K562 (cell line): ENCODE measurements around the gene DESI2. TPM values are rescaled to one million over a fixed set of nuclear protein-coding genes. Genes with fewer than 3 reads are reported as not detected.

Experiments used
- ATAC-seq: fragments of 200-7000 bp; cut with Tn5 transposase; 3 replicates; pipeline ENCODE4 v1.9.1; 2020; ENCODE audit warnings: moderate library complexity
- Bru-seq: library from RNA; stranded (reverse); fragments of 400-500 nt; gene quantifications from one replicate; lab custom pipeline; 2021; lab: Mats Ljungman, UMichigan
- BruChase-seq, 2 experiments: library from RNA; stranded (reverse); fragments of 400-500 nt; gene quantifications; one replicate each; lab custom pipeline; 2021; lab: Mats Ljungman, UMichigan
- BruUV-seq: library from RNA; stranded (reverse); fragments of 400-500 nt; replicated peaks from 2 replicates; lab custom pipeline; 2021; lab: Mats Ljungman, UMichigan
- CTCF ChIA-PET: fragments of 300-600 bp; formaldehyde crosslinking; extraction: SDS; loops from one replicate; lab custom pipeline; 2021; ENCODE audit warnings: low intra/inter-chr PET ratio; lab: Yijun Ruan, JAX
- POLR2A ChIA-PET: fragments of 300-600, 350-650 bp; sonication (Branson Sonifier 250); formaldehyde crosslinking; extraction: SDS; loops from one replicate; lab custom pipeline; 2021; ENCODE audit warnings: antibody characterized with exemption, inconsistent platforms; lab: Yijun Ruan, JAX
- DNase-seq, 4 experiments: peaks; one replicate each; pipeline versions ENCODE4 v3.0.0 to v3.0.0-alpha.2; 2011 to 2018; ENCODE audit warnings: low spot score in 3 of 4, mixed read lengths in 3 of 4; ENCODE audit errors: extremely low read depth in 1 of 4
- FAIRE-seq: peaks from 2 replicates; lab custom pipeline; 2011; peaks lifted over from hg19 to GRCh38; lab: Jason Lieb, UNC
- H2AFZ ChIP-seq: 2 replicates; pipeline ENCODE4 v1.6.0; 2011; ENCODE audit warnings: low read depth, low read length, control low read depth, inconsistent platforms
- H3K27ac ChIP-seq: fragments of 200-600 bp; 3 replicates; pipeline ENCODE4 v1.8.0; 2011; ENCODE audit warnings: low read depth, mild to moderate bottlenecking, control low read depth, inconsistent platforms, low read length, moderate library complexity, mixed read lengths; ENCODE audit errors: extremely low read depth
- H3K27me3 ChIP-seq, 2 experiments: fragments of 300-600 bp in 1 of 2; 2 replicates in 1 of 2; 3 replicates in 1 of 2; pipeline versions ENCODE4 v1.6.0 to v1.8.0; 2011; ENCODE audit warnings: inconsistent platforms in 2 of 2, low read length in 2 of 2, mild to moderate bottlenecking in 1 of 2, mixed read lengths in 1 of 2, moderate library complexity in 1 of 2; ENCODE audit not compliant: control insufficient read depth in 2 of 2, insufficient read depth in 2 of 2
- H3K36me3 ChIP-seq: fragments of 300-600 bp; 3 replicates; pipeline ENCODE4 v1.8.0; 2011; ENCODE audit warnings: mild to moderate bottlenecking, low read length, inconsistent platforms; ENCODE audit not compliant: control insufficient read depth, insufficient read depth
- H3K4me1 ChIP-seq, 2 experiments: fragments of 200-600 bp in 1 of 2; replicated peaks in 1 of 2; 2 replicates in 1 of 2; 3 replicates in 1 of 2; pipeline versions ENCODE4 v1.5.1 to v1.8.0; 2011; ENCODE audit warnings: inconsistent platforms in 2 of 2, low read length in 2 of 2, mild to moderate bottlenecking in 1 of 2, mixed read lengths in 1 of 2, moderate library complexity in 1 of 2; ENCODE audit not compliant: control insufficient read depth in 2 of 2, insufficient read depth in 2 of 2
- H3K4me2 ChIP-seq: 2 replicates; pipeline ENCODE4 v1.6.1; 2011; ENCODE audit warnings: low read length, control low read depth, inconsistent platforms, mixed read lengths; ENCODE audit not compliant: insufficient read depth
- H3K4me3 ChIP-seq: fragments of 200-600 bp; sonication (generic), shearing (Covaris generic); 2 replicates; pipeline ENCODE4 v1.5.1; 2016; ENCODE audit warnings: control low read depth, inconsistent platforms
- H3K79me2 ChIP-seq: fragments of 200-600 bp; 3 replicates; pipeline ENCODE4 v1.8.0; 2011; ENCODE audit warnings: low read length, inconsistent platforms; ENCODE audit not compliant: control insufficient read depth, insufficient read depth
- H3K9ac ChIP-seq, 2 experiments: 2 replicates each; pipeline versions ENCODE4 v1.6.0 to v1.6.1; 2011; ENCODE audit warnings: low read depth in 2 of 2, low read length in 2 of 2, control low read depth in 1 of 2, inconsistent platforms in 1 of 2, mild to moderate bottlenecking in 1 of 2, mixed read lengths in 1 of 2; ENCODE audit not compliant: insufficient read depth in 1 of 2
- H3K9me1 ChIP-seq: one replicate; pipeline ENCODE4 v1.6.0; 2011; ENCODE audit warnings: inconsistent platforms, mild to moderate bottlenecking, low read length, moderate library complexity; ENCODE audit not compliant: control insufficient read depth, insufficient read depth
- H3K9me3 ChIP-seq: replicated peaks from 2 replicates; pipeline ENCODE4 v1.5.1; 2011; ENCODE audit warnings: low read depth, low read length, inconsistent platforms; ENCODE audit not compliant: control insufficient read depth, insufficient read depth
- H4K20me1 ChIP-seq: replicated peaks from 2 replicates; pipeline ENCODE4 v1.6.1; 2011; ENCODE audit warnings: low read length, inconsistent platforms, mixed read lengths; ENCODE audit not compliant: control insufficient read depth, insufficient read depth
- GATA2 ChIP-seq: sonication (generic); formaldehyde crosslinking; IDR thresholded peaks from 2 replicates; pipeline ENCODE4 v1.4.0; 2020; ENCODE audit warnings: mild to moderate bottlenecking, missing genetic modification reagents
- MTA1 ChIP-seq: fragments of 450-650 bp; IDR thresholded peaks from 2 replicates; pipeline ENCODE4 v1.6.1; 2017; ENCODE audit warnings: borderline replicate concordance
- NONO ChIP-seq, 2 experiments: fragments of 200-400 bp in 1 of 2; fragments of 450-650 bp in 1 of 2; formaldehyde crosslinking in 1 of 2; IDR thresholded peaks; 2 replicates each; pipeline ENCODE4 v1.6.1; 2017; ENCODE audit warnings: low read depth in 2 of 2, mild to moderate bottlenecking in 2 of 2, moderate library complexity in 2 of 2, low read length in 1 of 2
- PRMT5 ChIP-seq: sonication (generic); formaldehyde crosslinking; IDR thresholded peaks from 2 replicates; pipeline ENCODE4 v1.5.0; 2020; ENCODE audit warnings: missing genetic modification reagents
- SREBF2 ChIP-seq: sonication (generic); formaldehyde crosslinking; IDR thresholded peaks from 2 replicates; pipeline ENCODE4 v1.4.0; 2020; ENCODE audit warnings: mild to moderate bottlenecking, missing genetic modification reagents
- TCF7L2 ChIP-seq: fragments of 150-350 bp; IDR thresholded peaks from 2 replicates; pipeline ENCODE4 v1.6.1; 2016; ENCODE audit warnings: low read depth, mild to moderate bottlenecking, low read length, moderate library complexity
- ZBTB17 ChIP-seq: fragments of 450-650 bp; formaldehyde crosslinking; IDR thresholded peaks from 2 replicates; pipeline ENCODE4 v1.4.0; 2020; ENCODE audit warnings: mild to moderate bottlenecking
- ZBTB9 ChIP-seq: fragments of 450-650 bp; formaldehyde crosslinking; IDR thresholded peaks from 2 replicates; pipeline ENCODE4 v1.4.0; 2020; ENCODE audit warnings: mild to moderate bottlenecking, moderate library complexity
- ZNF232 ChIP-seq: sonication (generic); formaldehyde crosslinking; IDR thresholded peaks from 2 replicates; pipeline ENCODE4 v1.8.0; 2022; ENCODE audit warnings: mild to moderate bottlenecking, missing genetic modification reagents
- ZNF79 ChIP-seq: fragments of 250-450 bp; sonication (Bioruptor Pico); IDR thresholded peaks from 2 replicates; pipeline ENCODE4 v1.4.0; 2020; ENCODE audit warnings: low read depth, mild to moderate bottlenecking, moderate library complexity
- WGBS: fragments of 100-300 bp; shearing (Covaris generic); methylation state at CpG from one replicate; pipeline ENCODE4 v1.1.6; 2016; ENCODE audit warnings: low coverage, mixed read lengths; ENCODE audit not compliant: insufficient coverage; ENCODE audit errors: missing lambda C conversion rate; 5-methylcytosine and 5-hydroxymethylcytosine counted together
- in situ Hi-C: fragments of 300-500 bp; cut with MboI; formaldehyde crosslinking; loops from 4 replicates; pipeline ENCODE4 v1.15.0; 2018; ENCODE audit warnings: inconsistent platforms, mixed read lengths
- intact Hi-C: fragments of 100-400 bp; cut with micrococcal nuclease; formaldehyde crosslinking; loops from 2 replicates; pipeline ENCODE4 v1.14.2; 2022
- long read RNA-seq, 3 experiments: library from polyadenylated mRNA in 2 of 3; library from RNA in 1 of 3; unstranded in 2 of 3; stranded (forward) in 1 of 3; transcript quantifications; one replicate each; pipeline ENCODE4 v2.0.0, GENCODE V29; 2019 to 2022
- polyA minus RNA-seq, 3 experiments: library from RNA; depleted of rRNA, polyadenylated mRNA; stranded (reverse); fragments of >200 nt; gene quantifications; 2 replicates each; pipeline ENCODE4 v1.2.3, GENCODE V29; 2011
- polyA plus RNA-seq, 8 experiments: library from polyadenylated mRNA; depleted of rRNA in 4 of 8; stranded (reverse) in 5 of 8; unstranded in 3 of 8; fragments of >200 nt; fragmentation: Nextera tagmentation in 2 of 8; fragmentation: Illumina TruSeq in 1 of 8; extraction: Ambion mirVana in 2 of 8; extraction: Trizol in 1 of 8; gene quantifications; 2 replicates each; pipeline versions ENCODE4 v1.2.1 to v1.2.3, GENCODE V29; 2011 to 2014; ENCODE audit warnings: inconsistent platforms in 1 of 8, missing spikeins in 1 of 8
- total RNA-seq, 7 experiments: library from RNA; depleted of rRNA in 6 of 7; stranded (reverse); fragments of >200 nt in 6 of 7; fragmentation: Illumina TruSeq in 2 of 7; extraction: Trizol in 2 of 7; gene quantifications; 2 replicates each; pipeline versions ENCODE4 v1.2.1 to v1.2.3, GENCODE V29; 2011 to 2021; ENCODE audit warnings: low replicate concordance in 1 of 7

DESI2 gene
- total RNA-seq (2011; cell fraction: chromatin; rRNA removed; ENCODE audit: low replicate concordance): 17.0 and 36.5 TPM in 2 replicates
- 17.3 and 26.5 TPM in 2 replicates for total RNA-seq (2011; cell fraction: nucleolus; rRNA removed)
- 29.8 and 42.3 TPM in 2 replicates for total RNA-seq (2011; cell fraction: nucleoplasm; rRNA removed)
- total RNA-seq (2014; rRNA removed): 40.8 TPM in 2 replicates
- 56.9 and 60.6 TPM in 2 replicates for total RNA-seq (2014; rRNA removed; fragmentation: Illumina TruSeq; extraction: Trizol)
- total RNA-seq (2015; rRNA removed; fragmentation: Illumina TruSeq; extraction: Trizol): 52.4 and 59.4 TPM in 2 replicates
- 42.3 and 43.9 TPM in 2 replicates for total RNA-seq (2021)
- 36.6 and 38.4 TPM in 2 replicates for polyA plus RNA-seq (2011; rRNA removed)
- polyA plus RNA-seq (2011; cell fraction: cytosol; rRNA removed): 15.0 and 26.2 TPM in 2 replicates
- polyA plus RNA-seq (2011; cell fraction: nucleus; rRNA removed): 19.6 and 27.0 TPM in 2 replicates
- polyA plus RNA-seq (2012): 21.9 and 29.7 TPM in 2 replicates
- 33.6 and 37.8 TPM in 2 replicates for polyA plus RNA-seq (2014; fragmentation: Illumina TruSeq; extraction: Trizol)
- polyA plus RNA-seq (2014; fragmentation: Nextera tagmentation; extraction: Ambion mirVana): 10 to 100 TPM; 17.4 to 20.4 TPM
- polyA plus RNA-seq (2014; rRNA removed): 26.1 and 26.9 TPM in 2 replicates
- polyA minus RNA-seq (2011; rRNA and poly(A)+ RNA removed): 55.3 and 64.0 TPM in 2 replicates
- 21.1 and 24.8 TPM in 2 replicates for polyA minus RNA-seq (2011; cell fraction: cytosol; rRNA and poly(A)+ RNA removed)
- polyA minus RNA-seq (2011; cell fraction: nucleus; rRNA and poly(A)+ RNA removed): 25.3 and 40.5 TPM in 2 replicates
- percentile 88 among the genes with signal in this experiment for Bru-seq, nascent RNA
- BruChase-seq, experiment 1, labeled RNA remaining after a 2-hour chase: percentile 90 among the genes with signal in this experiment
- percentile 90 among the genes with signal in this experiment for BruChase-seq, experiment 2, labeled RNA remaining after a 6-hour chase
- long read RNA-seq, experiment 1, full-length matches to known transcripts: 128 of 415 reads
- long read RNA-seq, experiment 1, partial matches to known transcripts: 244 of 415 reads
- long read RNA-seq, experiment 1, other reads (novel, unspliced or antisense): 43 of 415 reads
- long read RNA-seq, experiment 2, full-length matches to known transcripts: 5 of 59 reads
- long read RNA-seq, experiment 2, partial matches to known transcripts: 49 of 59 reads
- long read RNA-seq, experiment 2, other reads (novel, unspliced or antisense): 5 of 59 reads
- long read RNA-seq, experiment 3, full-length matches to known transcripts: 11 of 25 reads
- long read RNA-seq, experiment 3, partial matches to known transcripts: 10 of 25 reads
- long read RNA-seq, experiment 3, other reads (novel, unspliced or antisense): 4 of 25 reads

- Histone ChIP-seq H3K9me1 (no peaks in the 10 kb centered on the region), H3K27ac (peak within 1 kb of the TSS; percentile 77), H3K4me1 (peaks cover 11 to 25% of the 10 kb centered on the region in 2 experiments), H4K20me1 (no peaks in the 10 kb centered on the region), H3K4me2 (peak within 1 kb of the TSS; percentile 99), H3K4me3 (peak within 1 kb of the TSS; percentile 76), H3K27me3 (no peaks in the 10 kb centered on the region), H3K9ac (peak within 1 kb of the TSS; percentile 95 to 100), H3K36me3 (peaks cover 18% of the 10 kb centered on the region), H3K79me2 (peaks cover 46% of the 10 kb centered on the region), H2AFZ (peak within 1 kb of the TSS; percentile 100), H3K9me3 (no peaks in the 10 kb centered on the region)
- ATAC-seq: peak; percentile 95
- FAIRE-seq: peak; percentile 96
- ChIA-PET CTCF (no interaction called here), POLR2A (interaction anchor here (0.5 to 0.7 kb wide), 6 partner anchors 27 to 1994 kb away, joined by 3 to 4 read pairs (median 3); no protein-coding TSS in a partner anchor)
- WGBS: under 1% methylated on average over 78 of the region's 81 CpGs
- peak; percentile 98 to 99 (median 98) for DNase-seq
- no TSS peak for BruUV-seq
- intact Hi-C loops: loop anchor here (2.0 to 5.0 kb wide), 4 partner anchors 144 to 389 kb away; partner anchors contain the start of gene ADSS2
- in situ Hi-C loops: no loop called here
- no peak for TF ChIP-seq PRMT5 (CRISPR knock-in tag)
- TF ChIP-seq TCF7L2: no peak
- TF ChIP-seq ZNF232 (CRISPR knock-in tag): no peak
- peak; percentile 70 for TF ChIP-seq ZBTB17 (CRISPR knock-in tag)
- no peak for TF ChIP-seq GATA2 (CRISPR knock-in tag)
- TF ChIP-seq NONO (IDR thresholded peaks at IDR 0.05; ENCODE audit: low read depth in 2 of 2, low read length in 1 of 2): peak; percentile 94 to 97
- TF ChIP-seq ZBTB9 (CRISPR knock-in tag): peak; percentile 85; the same call in 1 of the 2 replicates
- TF ChIP-seq ZNF79 (CRISPR knock-in tag): no peak
- 0 out of 2 replicates have a peak, but pooled peaks have one; percentile 3 for TF ChIP-seq MTA1
- no peak for TF ChIP-seq SREBF2 (CRISPR knock-in tag)
These were observed at the start of gene DESI2 for GRCh38 chr1:244652623-244653438. Gene DESI2, plus strand, starts transcription at chr1:244653126. Its CDS starts 188 bp downstream, at chr1:244653314.
